Colonic mucosa (tissue), 4 donors: ENCODE results near the gene DACT3. TPM values are rescaled to one million over a fixed set of nuclear protein-coding genes. Genes with fewer than 3 reads are reported as not detected.

Source experiments
- DNase-seq: peaks from one replicate; pipeline ENCODE4 v3.0.0-alpha.2; 2020
- H3K27ac ChIP-seq: fragments of 200-600 bp; one replicate; pipeline ENCODE4 v1.8.0; 2021
- H3K27me3 ChIP-seq: fragments of 200-600 bp; one replicate; pipeline ENCODE4 v1.8.0; 2021
- H3K36me3 ChIP-seq: fragments of 200-600 bp; one replicate; pipeline ENCODE4 v1.8.0; 2021
- H3K4me1 ChIP-seq: fragments of 200-600 bp; one replicate; pipeline ENCODE4 v1.8.0; 2021; ENCODE audit warnings: mild to moderate bottlenecking
- H3K4me3 ChIP-seq: fragments of 200-600 bp; one replicate; pipeline ENCODE4 v1.8.0; 2021
- H3K9ac ChIP-seq, 2 donors: one replicate each; pipeline ENCODE4 v1.7.0; 2013; ENCODE audit warnings: control low read depth in 2 of 2, low read depth in 2 of 2, low read length in 2 of 2
- H3K9me3 ChIP-seq: fragments of 200-600 bp; one replicate; pipeline ENCODE4 v1.8.0; 2021
- intact Hi-C: fragments of 100-400 bp; cut with DNase I; formaldehyde crosslinking; loops from one replicate; pipeline ENCODE4 v1.14.1; 2022
- total RNA-seq, 2 donors: library from RNA; stranded (reverse); fragmentation: NEBNext Ultra II Directional in 1 of 2; extraction: Animal tissue kit (Norgen Biotek cat#: 25700) in 1 of 2; gene quantifications; one replicate each; pipeline ENCODE4 v1.2.1, GENCODE V29; 2021
- TF ChIP-seq, protein P1 (sequence below): fragments of 200-600 bp; IDR thresholded peaks from one replicate; pipeline ENCODE4 v1.8.0; 2022; ENCODE audit warnings: antibody characterized with exemption, mild to moderate bottlenecking
- donor health status: healthy.
- donor health status: DM: no; HTN: no; CAD: no.
- donor health status: DM: no; HTN: no; CAD: no.

DACT3 gene
- total RNA-seq, 2 donors from 2014 or later: 1.6 to 5.3 TPM

- no peak overlapping the region for H3K4me3 ChIP-seq
- TF ChIP-seq, protein P1, sequence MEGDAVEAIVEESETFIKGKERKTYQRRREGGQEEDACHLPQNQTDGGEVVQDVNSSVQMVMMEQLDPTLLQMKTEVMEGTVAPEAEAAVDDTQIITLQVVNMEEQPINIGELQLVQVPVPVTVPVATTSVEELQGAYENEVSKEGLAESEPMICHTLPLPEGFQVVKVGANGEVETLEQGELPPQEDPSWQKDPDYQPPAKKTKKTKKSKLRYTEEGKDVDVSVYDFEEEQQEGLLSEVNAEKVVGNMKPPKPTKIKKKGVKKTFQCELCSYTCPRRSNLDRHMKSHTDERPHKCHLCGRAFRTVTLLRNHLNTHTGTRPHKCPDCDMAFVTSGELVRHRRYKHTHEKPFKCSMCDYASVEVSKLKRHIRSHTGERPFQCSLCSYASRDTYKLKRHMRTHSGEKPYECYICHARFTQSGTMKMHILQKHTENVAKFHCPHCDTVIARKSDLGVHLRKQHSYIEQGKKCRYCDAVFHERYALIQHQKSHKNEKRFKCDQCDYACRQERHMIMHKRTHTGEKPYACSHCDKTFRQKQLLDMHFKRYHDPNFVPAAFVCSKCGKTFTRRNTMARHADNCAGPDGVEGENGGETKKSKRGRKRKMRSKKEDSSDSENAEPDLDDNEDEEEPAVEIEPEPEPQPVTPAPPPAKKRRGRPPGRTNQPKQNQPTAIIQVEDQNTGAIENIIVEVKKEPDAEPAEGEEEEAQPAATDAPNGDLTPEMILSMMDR: no peak
- intact Hi-C loops: no loop called here
- no peak overlapping the region for H3K9ac ChIP-seq
- no peaks in the 10 kb centered on the region for H3K9me3 ChIP-seq
- peaks cover 15% of the 10 kb centered on the region for H3K36me3 ChIP-seq
- H3K4me1 ChIP-seq: no peaks in the 10 kb centered on the region
- no peak for DNase-seq
- H3K27ac ChIP-seq: no peak overlapping the region
- no peaks in the 10 kb centered on the region for H3K27me3 ChIP-seq
Observed at GRCh38 chr19:46611776-46612175, 49.2 kb downstream of the DACT3 start.

GRCh38 chr19:46610851-46611770 is 49.9 kb downstream of the DACT3 start:
- H3K9ac ChIP-seq: no peak overlapping the region
- H3K36me3 ChIP-seq: peaks cover 22% of the 10 kb centered on the region
- intact Hi-C loops: no loop called here
- no peak overlapping the region for H3K27ac ChIP-seq
- TF ChIP-seq, protein P1: no peak
- no peak for DNase-seq
- no peaks in the 10 kb centered on the region for H3K4me1 ChIP-seq
- no peaks in the 10 kb centered on the region for H3K9me3 ChIP-seq
- no peaks in the 10 kb centered on the region for H3K27me3 ChIP-seq
- H3K4me3 ChIP-seq: no peak overlapping the region

GRCh38 chr19:46610413-46610775 is 50.6 kb downstream of the DACT3 start:
- H3K27me3 ChIP-seq: no peaks in the 10 kb centered on the region
- peaks cover 29% of the 10 kb centered on the region for H3K36me3 ChIP-seq
- H3K9ac ChIP-seq: no peak overlapping the region
- no peaks in the 10 kb centered on the region for H3K9me3 ChIP-seq
- DNase-seq: no peak
- no peak overlapping the region for H3K4me3 ChIP-seq
- intact Hi-C loops: no loop called here
- H3K4me1 ChIP-seq: no peaks in the 10 kb centered on the region
- no peak overlapping the region for H3K27ac ChIP-seq
- TF ChIP-seq, protein P1: no peak

- Histone ChIP-seq H3K27ac (no peak overlapping the region), H3K27me3 (no peaks in the 10 kb centered on the region), H3K4me1 (no peaks in the 10 kb centered on the region), H3K36me3 (peaks cover 30% of the 10 kb centered on the region), H3K9me3 (no peaks in the 10 kb centered on the region), H3K4me3 (no peak overlapping the region), H3K9ac (no peak overlapping the region)
- intact Hi-C loops: no loop called here
- TF ChIP-seq, protein P1: no peak
- DNase-seq: no peak
Observed at GRCh38 chr19:46609511-46610412, 51.2 kb downstream of the DACT3 start.

DNA sequence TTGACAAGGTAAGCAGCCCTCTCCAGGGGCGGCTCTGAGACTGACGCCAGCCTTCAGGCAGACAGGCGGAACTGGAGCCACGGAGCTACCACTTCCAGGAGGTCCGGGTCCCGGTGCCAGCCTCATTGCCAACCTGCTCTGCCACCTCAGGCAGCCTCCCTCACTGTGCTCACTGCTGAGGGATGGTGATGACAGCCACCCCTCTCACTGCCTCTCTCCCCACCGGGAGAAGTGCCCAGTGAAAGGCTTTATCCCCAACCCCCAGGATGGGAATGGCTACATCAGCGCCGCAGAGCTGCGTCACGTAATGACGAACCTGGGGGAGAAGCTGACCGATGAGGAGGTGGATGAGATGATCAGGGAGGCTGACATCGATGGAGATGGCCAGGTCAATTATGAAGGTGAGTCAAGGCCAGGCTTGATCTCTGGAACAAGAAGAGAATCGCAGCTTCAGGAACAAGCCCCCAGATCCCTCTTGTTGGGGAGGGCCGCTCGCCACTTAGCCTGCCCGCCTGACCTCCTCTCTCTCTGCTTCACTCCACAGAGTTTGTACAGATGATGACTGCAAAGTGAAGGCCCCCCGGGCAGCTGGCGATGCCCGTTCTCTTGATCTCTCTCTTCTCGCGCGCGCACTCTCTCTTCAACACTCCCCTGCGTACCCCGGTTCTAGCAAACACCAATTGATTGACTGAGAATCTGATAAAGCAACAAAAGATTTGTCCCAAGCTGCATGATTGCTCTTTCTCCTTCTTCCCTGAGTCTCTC is 52.2 kb downstream of the DACT3 start:
- H3K9me3 ChIP-seq: no peaks in the 10 kb centered on the region
- H3K9ac ChIP-seq: no peak overlapping the region
- TF ChIP-seq, protein P1: no peak
- peaks cover 3% of the 10 kb centered on the region for H3K4me1 ChIP-seq
- intact Hi-C loops: no loop called here
- H3K27me3 ChIP-seq: no peaks in the 10 kb centered on the region
- no peak overlapping the region for H3K27ac ChIP-seq
- peaks cover 30% of the 10 kb centered on the region for H3K36me3 ChIP-seq
- no peak overlapping the region for H3K4me3 ChIP-seq
- peak; percentile 12 for DNase-seq
